OCI-LY1 (cell line): ENCODE measurements around the gene CREB3L1.

Experiments
- H2AFZ ChIP-seq: fragments of 200-600 bp; sonication (generic), shearing (Covaris generic); 2 replicates; pipeline ENCODE4 v1.6.0; 2014; ENCODE audit warnings: antibody characterized with exemption, mild to moderate bottlenecking, low read length
- H3F3A ChIP-seq: fragments of 200-600 bp; sonication (generic), shearing (Covaris generic); 2 replicates; pipeline ENCODE4 v1.6.0; 2014; ENCODE audit warnings: mild to moderate bottlenecking, antibody characterized with exemption, low read length, moderate library complexity; ENCODE audit not compliant: insufficient read depth
- H3K27ac ChIP-seq: fragments of 200-600 bp; sonication (generic); 2 replicates; pipeline ENCODE4 v1.5.1; 2014; ENCODE audit warnings: low read length, mixed run types, mild to moderate bottlenecking, low read depth; ENCODE audit not compliant: poor library complexity, severe bottlenecking
- H3K27me3 ChIP-seq: fragments of 200-600 bp; sonication (generic); 2 replicates; pipeline ENCODE4 v1.6.0; 2014; ENCODE audit warnings: antibody characterized with exemption, mild to moderate bottlenecking, low read length, moderate library complexity; ENCODE audit not compliant: insufficient read depth
- H3K36me3 ChIP-seq: fragments of 200-600 bp; sonication (generic); 2 replicates; pipeline ENCODE4 v1.6.1; 2014; ENCODE audit warnings: mild to moderate bottlenecking, antibody characterized with exemption, low read length, moderate library complexity, mixed read lengths; ENCODE audit not compliant: insufficient read depth
- H3K4me1 ChIP-seq: fragments of 200-600 bp; sonication (generic); 2 replicates; pipeline ENCODE4 v1.5.1; 2014; ENCODE audit warnings: mild to moderate bottlenecking, low read length, moderate library complexity; ENCODE audit not compliant: insufficient read depth, severe bottlenecking
- H3K4me2 ChIP-seq: fragments of 200-600 bp; sonication (generic), shearing (Covaris generic); 2 replicates; pipeline ENCODE4 v1.6.1; 2014; ENCODE audit warnings: low read length
- H3K4me3 ChIP-seq: fragments of 200-600 bp; sonication (generic); 2 replicates; pipeline ENCODE4 v1.5.1; 2014; ENCODE audit warnings: low read length, low read depth, mild to moderate bottlenecking, mixed read lengths; ENCODE audit not compliant: poor library complexity, severe bottlenecking
- H3K79me2 ChIP-seq: fragments of 200-600 bp; shearing (Covaris generic); 2 replicates; pipeline ENCODE4 v1.6.1; 2016; ENCODE audit warnings: mixed run types, low read length, mixed read lengths; ENCODE audit not compliant: insufficient read depth
- H3K9ac ChIP-seq: fragments of 200-600 bp; sonication (generic), shearing (Covaris generic); 2 replicates; pipeline ENCODE4 v1.6.1; 2014; ENCODE audit warnings: mild to moderate bottlenecking, low read length, mixed read lengths
- H3K9me2 ChIP-seq: fragments of 200-600 bp; sonication (generic), shearing (Covaris generic); 2 replicates; pipeline ENCODE4 v1.6.1; 2014; ENCODE audit warnings: low read depth, mild to moderate bottlenecking, low read length, mixed read lengths
- H3K9me3 ChIP-seq: fragments of 200-600 bp; shearing (Covaris generic); 2 replicates; pipeline ENCODE4 v1.6.1; 2014; ENCODE audit warnings: low read length, mixed read lengths
- H4K20me1 ChIP-seq: fragments of 200-600 bp; sonication (generic), shearing (Covaris generic); 2 replicates; pipeline ENCODE4 v1.6.0; 2016; ENCODE audit warnings: mild to moderate bottlenecking, low read length; ENCODE audit not compliant: insufficient read depth
- EZH2 ChIP-seq: fragments of 200-600 bp; sonication (generic), shearing (Covaris generic); IDR thresholded peaks from 2 replicates; pipeline ENCODE4 v1.8.0; 2017; ENCODE audit warnings: borderline replicate concordance, mixed run types, mild to moderate bottlenecking, antibody characterized with exemption, low read length, moderate library complexity, mixed read lengths
- TF ChIP-seq, protein P1 (sequence below): fragments of 200-600 bp; sonication (generic), shearing (Covaris generic); IDR thresholded peaks from 2 replicates; pipeline ENCODE4 v1.5.1; 2017; ENCODE audit warnings: mild to moderate bottlenecking, antibody characterized with exemption, low read length, moderate library complexity, mixed read lengths

CREB3L1 gene

DNA sequence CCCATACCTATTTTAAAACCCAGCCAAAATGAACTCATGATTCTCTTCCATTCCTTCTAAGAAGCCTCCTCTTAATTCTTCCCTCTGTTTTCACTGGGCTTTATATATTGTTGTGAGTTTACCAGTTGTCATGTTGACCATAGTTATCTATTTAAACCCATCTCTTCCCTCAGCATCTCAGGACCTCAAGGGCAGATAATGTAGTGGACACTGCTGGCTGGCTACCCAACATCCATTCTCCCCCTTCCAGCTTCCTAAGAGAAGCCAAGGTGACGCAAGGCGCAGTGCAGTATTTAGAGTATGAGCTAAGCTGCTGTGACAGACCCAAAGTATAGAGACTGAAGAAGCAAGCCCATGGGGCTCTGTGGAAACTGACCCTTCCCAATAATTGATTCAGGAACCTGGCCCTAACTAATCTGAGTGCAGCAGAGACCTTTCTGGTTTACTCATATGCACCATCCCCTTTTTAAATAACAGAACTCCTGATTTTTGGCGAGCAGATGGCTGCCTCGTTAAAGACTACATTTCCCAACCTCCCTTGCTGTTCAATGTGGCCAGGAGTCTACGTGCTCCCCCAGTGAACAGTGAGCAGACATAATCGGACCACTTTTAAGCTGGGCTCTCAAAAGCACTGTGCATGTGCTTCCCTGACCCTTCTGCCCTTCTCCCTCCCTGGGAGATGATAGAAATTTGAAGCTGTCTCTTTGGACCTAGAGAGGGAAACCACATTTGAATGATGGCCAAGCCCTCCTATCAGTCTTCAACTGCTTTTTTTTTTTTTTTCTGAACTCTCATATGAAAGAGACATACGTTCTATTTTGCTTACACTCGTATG is 28.1 kb upstream of the CREB3L1 start:
- no peak overlapping the region for H3K9ac ChIP-seq
- no peaks in the 10 kb centered on the region for H3K79me2 ChIP-seq
- H3K9me3 ChIP-seq: no peaks in the 10 kb centered on the region
- H3K36me3 ChIP-seq: no peaks in the 10 kb centered on the region
- no peaks in the 10 kb centered on the region for H4K20me1 ChIP-seq
- peak overlapping the region; percentile 11; the same call in 1 of the 2 replicates for H3K4me2 ChIP-seq
- H3K4me3 ChIP-seq: no peak overlapping the region
- no peaks in the 10 kb centered on the region for H3K4me1 ChIP-seq
- no peak overlapping the region for H3K27ac ChIP-seq
- no peaks in the 10 kb centered on the region for H3K9me2 ChIP-seq
- H2AFZ ChIP-seq: no peak overlapping the region
- H3K27me3 ChIP-seq: peaks cover 5% of the 10 kb centered on the region; the same call in 1 of the 2 replicates
- H3F3A ChIP-seq: no peaks in the 10 kb centered on the region
- TF ChIP-seq, protein P1, sequence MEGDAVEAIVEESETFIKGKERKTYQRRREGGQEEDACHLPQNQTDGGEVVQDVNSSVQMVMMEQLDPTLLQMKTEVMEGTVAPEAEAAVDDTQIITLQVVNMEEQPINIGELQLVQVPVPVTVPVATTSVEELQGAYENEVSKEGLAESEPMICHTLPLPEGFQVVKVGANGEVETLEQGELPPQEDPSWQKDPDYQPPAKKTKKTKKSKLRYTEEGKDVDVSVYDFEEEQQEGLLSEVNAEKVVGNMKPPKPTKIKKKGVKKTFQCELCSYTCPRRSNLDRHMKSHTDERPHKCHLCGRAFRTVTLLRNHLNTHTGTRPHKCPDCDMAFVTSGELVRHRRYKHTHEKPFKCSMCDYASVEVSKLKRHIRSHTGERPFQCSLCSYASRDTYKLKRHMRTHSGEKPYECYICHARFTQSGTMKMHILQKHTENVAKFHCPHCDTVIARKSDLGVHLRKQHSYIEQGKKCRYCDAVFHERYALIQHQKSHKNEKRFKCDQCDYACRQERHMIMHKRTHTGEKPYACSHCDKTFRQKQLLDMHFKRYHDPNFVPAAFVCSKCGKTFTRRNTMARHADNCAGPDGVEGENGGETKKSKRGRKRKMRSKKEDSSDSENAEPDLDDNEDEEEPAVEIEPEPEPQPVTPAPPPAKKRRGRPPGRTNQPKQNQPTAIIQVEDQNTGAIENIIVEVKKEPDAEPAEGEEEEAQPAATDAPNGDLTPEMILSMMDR: no peak
- no peak for TF ChIP-seq EZH2

GRCh38 chr11:46249938-46250744 is 27.3 kb upstream of the CREB3L1 start:
- H3K27ac ChIP-seq: no peak overlapping the region
- H3K27me3 ChIP-seq: peaks cover 5% of the 10 kb centered on the region; the same call in 1 of the 2 replicates
- H3K9me2 ChIP-seq: no peaks in the 10 kb centered on the region
- TF ChIP-seq, protein P1: no peak
- TF ChIP-seq EZH2: no peak
- no peaks in the 10 kb centered on the region for H4K20me1 ChIP-seq
- H3K9me3 ChIP-seq: no peaks in the 10 kb centered on the region
- H3K9ac ChIP-seq: no peak overlapping the region
- H3K79me2 ChIP-seq: no peaks in the 10 kb centered on the region
- H3K36me3 ChIP-seq: no peaks in the 10 kb centered on the region
- no peak overlapping the region for H3K4me2 ChIP-seq
- H3K4me3 ChIP-seq: no peak overlapping the region
- H2AFZ ChIP-seq: no peak overlapping the region
- H3F3A ChIP-seq: no peaks in the 10 kb centered on the region
- no peaks in the 10 kb centered on the region for H3K4me1 ChIP-seq

DNA sequence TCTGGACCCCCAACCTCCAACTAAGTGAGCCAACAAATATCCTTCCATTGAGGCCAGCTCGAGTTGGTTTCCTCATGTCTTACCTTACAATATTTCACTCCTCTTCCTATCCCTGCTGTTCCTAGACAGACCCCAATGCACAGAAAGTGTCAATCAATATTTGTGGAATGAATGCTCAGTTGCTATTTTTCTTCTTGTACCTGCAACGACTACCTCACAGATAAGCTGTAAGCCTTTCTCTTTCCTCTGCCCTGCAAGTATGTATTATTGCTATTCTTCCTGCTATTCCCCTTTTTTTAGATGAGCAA is 26.8 kb upstream of the CREB3L1 start:
- H3K9ac ChIP-seq: no peak overlapping the region
- no peak overlapping the region for H2AFZ ChIP-seq
- H3K27ac ChIP-seq: no peak overlapping the region
- H3K4me3 ChIP-seq: no peak overlapping the region
- no peaks in the 10 kb centered on the region for H3K9me3 ChIP-seq
- no peak overlapping the region for H3K4me2 ChIP-seq
- H3K36me3 ChIP-seq: no peaks in the 10 kb centered on the region
- H3K27me3 ChIP-seq: peaks cover 5% of the 10 kb centered on the region; the same call in 1 of the 2 replicates
- H3F3A ChIP-seq: no peaks in the 10 kb centered on the region
- no peaks in the 10 kb centered on the region for H3K9me2 ChIP-seq
- H4K20me1 ChIP-seq: no peaks in the 10 kb centered on the region
- no peak for TF ChIP-seq EZH2
- TF ChIP-seq, protein P1: no peak
- no peaks in the 10 kb centered on the region for H3K79me2 ChIP-seq
- no peaks in the 10 kb centered on the region for H3K4me1 ChIP-seq
